Chondrocyte (in vitro differentiated cells): ENCODE measurements around the gene ARHGAP36. TPM values are rescaled to one million over a fixed set of nuclear protein-coding genes. Genes with fewer than 3 reads are reported as not detected.

Experiments
- DNase-seq: peaks from one replicate; pipeline ENCODE4 v3.0.0; 2021; ENCODE audit warnings: mixed read lengths, low spot score
- H3K27ac Mint-ChIP-seq: one replicate; pipeline ENCODE4 v1.8.0; 2021; ENCODE audit warnings: mild to moderate bottlenecking, moderate library complexity, mixed read lengths; ENCODE audit not compliant: unreplicated experiment
- H3K27me3 Mint-ChIP-seq: 2 replicates; pipeline ENCODE4 v1.8.0; 2021; ENCODE audit warnings: low read depth, mixed read lengths
- H3K36me3 Mint-ChIP-seq: 2 replicates; pipeline ENCODE4 v1.8.0; 2021; ENCODE audit warnings: low read depth, mixed read lengths
- H3K4me1 Mint-ChIP-seq: 2 replicates; pipeline ENCODE4 v1.8.0; 2021; ENCODE audit warnings: low read depth, mild to moderate bottlenecking, mixed read lengths
- H3K4me3 Mint-ChIP-seq: one replicate; pipeline ENCODE4 v1.8.0; 2021; ENCODE audit warnings: mild to moderate bottlenecking, moderate library complexity, mixed read lengths; ENCODE audit not compliant: unreplicated experiment
- H3K9me3 Mint-ChIP-seq: 2 replicates; pipeline ENCODE4 v1.8.0; 2021; ENCODE audit warnings: low read depth, mixed read lengths
- total RNA-seq: library from RNA; stranded (reverse); gene quantifications from 3 replicates; pipeline ENCODE4 v1.2.1, GENCODE V29; 2021
- TF ChIP-seq, protein P1 (sequence below): fragments of 200-600 bp; sonication (generic); IDR thresholded peaks from 2 replicates; pipeline ENCODE4 v1.5.0; 2021; ENCODE audit warnings: antibody characterized with exemption, mild to moderate bottlenecking, moderate library complexity

ARHGAP36 gene
- total RNA-seq, 1 donor from 2014 or later, result not detected

- no peak overlapping the region for H3K4me3 Mint-ChIP-seq
- DNase-seq, result no peak
- TF ChIP-seq, protein P1, sequence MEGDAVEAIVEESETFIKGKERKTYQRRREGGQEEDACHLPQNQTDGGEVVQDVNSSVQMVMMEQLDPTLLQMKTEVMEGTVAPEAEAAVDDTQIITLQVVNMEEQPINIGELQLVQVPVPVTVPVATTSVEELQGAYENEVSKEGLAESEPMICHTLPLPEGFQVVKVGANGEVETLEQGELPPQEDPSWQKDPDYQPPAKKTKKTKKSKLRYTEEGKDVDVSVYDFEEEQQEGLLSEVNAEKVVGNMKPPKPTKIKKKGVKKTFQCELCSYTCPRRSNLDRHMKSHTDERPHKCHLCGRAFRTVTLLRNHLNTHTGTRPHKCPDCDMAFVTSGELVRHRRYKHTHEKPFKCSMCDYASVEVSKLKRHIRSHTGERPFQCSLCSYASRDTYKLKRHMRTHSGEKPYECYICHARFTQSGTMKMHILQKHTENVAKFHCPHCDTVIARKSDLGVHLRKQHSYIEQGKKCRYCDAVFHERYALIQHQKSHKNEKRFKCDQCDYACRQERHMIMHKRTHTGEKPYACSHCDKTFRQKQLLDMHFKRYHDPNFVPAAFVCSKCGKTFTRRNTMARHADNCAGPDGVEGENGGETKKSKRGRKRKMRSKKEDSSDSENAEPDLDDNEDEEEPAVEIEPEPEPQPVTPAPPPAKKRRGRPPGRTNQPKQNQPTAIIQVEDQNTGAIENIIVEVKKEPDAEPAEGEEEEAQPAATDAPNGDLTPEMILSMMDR, result no peak
- no peak overlapping the region for H3K27ac Mint-ChIP-seq
- peaks cover 3% of the 10 kb centered on the region for H3K4me1 Mint-ChIP-seq
- peaks cover 57% of the 10 kb centered on the region for H3K27me3 Mint-ChIP-seq
- H3K9me3 Mint-ChIP-seq, result no peaks in the 10 kb centered on the region
- no peaks in the 10 kb centered on the region for H3K36me3 Mint-ChIP-seq
Observed at GRCh38 chrX:131060147-131060546, 2.0 kb downstream of the ARHGAP36 start.

DNA sequence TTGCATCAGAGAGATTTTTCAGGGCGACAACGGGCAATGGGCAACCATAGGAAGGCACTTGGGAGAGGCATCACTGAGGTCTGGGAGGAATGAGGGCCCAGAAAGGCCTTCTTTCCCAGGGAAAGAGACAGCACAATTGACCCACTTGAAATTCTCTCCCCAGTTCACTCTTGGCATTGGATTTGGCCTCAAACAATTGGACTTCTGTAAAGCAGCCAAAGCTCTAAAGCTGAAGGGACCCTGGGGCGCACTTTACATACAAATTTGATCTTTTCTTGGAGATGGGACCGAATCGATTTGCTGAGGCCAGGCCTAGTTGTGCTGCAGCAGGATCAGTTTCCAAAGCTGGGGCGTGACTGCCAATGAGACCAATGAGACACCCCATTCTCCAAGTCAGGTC, 3.2 kb downstream of the ARHGAP36 start:
- no peak overlapping the region for H3K4me3 Mint-ChIP-seq
- peaks cover 59% of the 10 kb centered on the region for H3K27me3 Mint-ChIP-seq
- TF ChIP-seq, protein P1, result no peak
- H3K4me1 Mint-ChIP-seq, result peaks cover 3% of the 10 kb centered on the region
- no peak overlapping the region for H3K27ac Mint-ChIP-seq
- no peaks in the 10 kb centered on the region for H3K36me3 Mint-ChIP-seq
- no peaks in the 10 kb centered on the region for H3K9me3 Mint-ChIP-seq
- DNase-seq, result no peak

- Mint-ChIP-seq H3K27me3 (peaks cover 52% of the 10 kb centered on the region), H3K4me1 (peaks cover under 1% of the 10 kb centered on the region), H3K4me3 (no peak overlapping the region), H3K36me3 (no peaks in the 10 kb centered on the region), H3K27ac (no peak overlapping the region), H3K9me3 (no peaks in the 10 kb centered on the region)
- DNase-seq, result no peak
- TF ChIP-seq, protein P1, result peak; percentile 48
Observed at GRCh38 chrX:131063613-131064012, 5.5 kb downstream of the ARHGAP36 start.

DNA sequence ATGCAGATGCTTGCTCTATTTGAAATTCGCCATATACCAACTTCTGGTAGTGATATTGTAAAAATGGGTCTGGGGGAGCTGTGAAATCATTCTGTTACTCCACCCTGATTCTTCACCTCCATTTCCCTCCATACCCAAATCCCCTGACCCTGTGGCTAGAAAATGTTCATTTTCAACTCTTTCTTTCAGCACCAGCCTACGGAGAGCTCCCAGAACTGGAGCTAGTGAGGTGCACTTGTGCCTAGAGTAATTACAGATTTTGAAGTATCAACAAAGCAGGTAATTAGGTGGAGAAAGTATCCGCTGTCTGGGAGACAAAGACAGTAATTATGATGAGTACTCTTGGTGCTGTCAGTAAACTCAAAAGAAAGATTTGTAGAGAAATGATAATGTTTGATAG, 8.1 kb downstream of the ARHGAP36 start:
- Mint-ChIP-seq H3K9me3 (no peaks in the 10 kb centered on the region), H3K4me3 (no peak overlapping the region)
- TF ChIP-seq, protein P1, result no peak

DNA sequence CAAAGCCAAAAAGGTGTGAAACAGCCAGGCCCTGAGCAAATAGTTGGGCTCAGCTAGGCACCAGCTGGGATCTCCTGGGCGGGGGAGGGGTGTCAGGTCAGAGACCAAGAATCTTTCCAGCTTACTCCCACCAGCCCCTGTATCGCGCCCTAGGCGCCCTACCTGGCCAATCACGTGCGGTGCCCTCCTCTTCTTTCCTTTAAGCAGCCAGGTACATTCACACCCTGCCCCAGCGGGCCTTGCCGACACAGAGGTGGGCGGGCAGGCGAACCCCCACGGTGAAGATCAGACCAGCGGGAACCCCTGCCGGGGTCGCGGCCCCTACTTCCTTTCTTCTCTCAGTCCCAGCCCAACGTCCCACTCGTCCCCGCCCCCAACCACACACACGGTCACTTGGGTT, 9.1 kb downstream of the ARHGAP36 start:
- peaks cover 51% of the 10 kb centered on the region for H3K27me3 Mint-ChIP-seq

More for the DNA sequence above, 8.1 kb downstream of the ARHGAP36 start:
- H3K36me3 Mint-ChIP-seq, result no peaks in the 10 kb centered on the region
- DNase-seq, result no peak
- H3K27ac Mint-ChIP-seq, result no peak overlapping the region
- no peaks in the 10 kb centered on the region for H3K4me1 Mint-ChIP-seq
- peaks cover 49% of the 10 kb centered on the region for H3K27me3 Mint-ChIP-seq

More for the DNA sequence above, 9.1 kb downstream of the ARHGAP36 start:
- Mint-ChIP-seq H3K4me3 (no peak overlapping the region), H3K4me1 (no peaks in the 10 kb centered on the region), H3K9me3 (no peaks in the 10 kb centered on the region), H3K27ac (no peak overlapping the region), H3K36me3 (no peaks in the 10 kb centered on the region)
- DNase-seq, result no peak
- TF ChIP-seq, protein P1, result no peak
